NCI-H226 (cell line): ENCODE data around the gene TPT1.
"Not testable (repeated sequence)": the region's sequence is repeated elsewhere in the genome, so short reads cannot be mapped to it uniquely, and the experiment has no call there.

Experiments
- DNase-seq: peaks from one replicate; pipeline ENCODE4 v3.0.0-alpha.2; 2015

Gene TPT1

DNA sequence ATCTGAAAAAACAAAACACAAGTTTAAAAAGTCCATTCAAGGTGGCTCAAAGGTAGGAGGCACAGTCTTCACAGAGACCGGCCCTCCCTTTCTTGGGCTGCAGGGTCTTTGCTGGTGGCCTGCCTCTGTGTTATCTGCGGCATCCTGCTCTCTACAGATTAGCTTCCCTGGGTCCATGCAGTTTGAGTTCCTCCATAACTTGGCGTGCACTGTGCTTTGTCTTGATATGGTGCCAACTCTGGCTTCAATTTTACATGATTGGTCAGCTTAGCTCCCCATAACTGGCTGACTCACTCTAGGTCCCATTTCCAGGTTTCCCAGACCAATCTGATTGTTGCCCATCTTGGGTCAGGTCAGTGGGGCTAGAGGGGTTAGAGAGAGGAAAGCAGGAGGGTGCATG is 41.8 kb downstream of the TPT1 start:
- DNase-seq, result peak; percentile 45

GRCh38 chr13:45298550-45298949 is 42.4 kb downstream of the TPT1 start:
- not testable (repeated sequence) for DNase-seq

DNA sequence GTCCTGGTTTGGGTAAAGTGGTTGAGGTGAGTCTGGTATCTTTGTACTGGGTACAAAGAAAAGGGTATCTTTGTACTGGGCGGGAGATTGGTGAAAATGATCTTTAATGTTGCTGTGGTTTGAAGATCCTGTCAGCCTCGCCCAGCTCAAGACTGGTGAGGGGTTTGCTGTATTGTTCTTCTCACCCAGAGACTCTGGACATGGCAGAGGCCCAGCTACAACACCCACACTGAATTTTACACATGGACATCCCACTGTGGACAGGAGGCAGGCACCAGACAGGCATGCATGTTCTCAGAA is 42.8 kb downstream of the TPT1 start:
- no peak for DNase-seq

DNA sequence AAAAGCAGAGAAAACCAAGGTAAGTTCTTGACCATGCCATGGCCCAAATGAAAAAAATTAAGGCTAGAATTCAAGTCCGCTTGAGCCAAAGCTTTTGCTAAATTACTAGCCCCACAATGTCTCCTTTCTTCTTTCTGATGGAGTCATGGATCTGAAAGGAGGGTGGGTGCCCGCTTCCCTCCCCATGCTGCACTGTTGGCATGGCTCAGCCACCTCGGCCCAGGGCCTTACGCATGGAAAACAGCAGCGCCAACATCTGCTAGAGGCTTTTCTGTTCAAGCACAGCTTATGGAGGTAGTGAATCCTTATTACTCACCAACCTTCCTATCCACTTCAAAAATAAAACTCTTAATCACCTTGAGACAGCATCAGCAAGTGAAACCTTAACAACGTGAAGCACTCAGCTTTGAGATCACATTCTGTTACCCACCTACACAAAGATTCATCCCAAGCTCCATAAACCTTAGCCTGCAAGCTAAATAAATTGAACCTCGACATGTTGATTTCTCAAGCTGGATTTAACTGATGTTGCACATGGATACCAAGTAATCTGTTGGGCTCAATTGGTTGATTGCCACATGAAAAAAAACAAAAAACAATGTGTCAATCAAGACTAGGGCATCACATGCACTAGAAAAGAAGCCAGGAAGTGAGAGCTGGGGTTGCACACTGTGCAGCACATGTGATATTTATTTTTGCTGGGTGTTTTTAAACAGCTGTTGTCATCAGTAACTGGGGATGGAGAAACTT is 43.4 kb downstream of the TPT1 start:
- DNase-seq, result no peak

DNA sequence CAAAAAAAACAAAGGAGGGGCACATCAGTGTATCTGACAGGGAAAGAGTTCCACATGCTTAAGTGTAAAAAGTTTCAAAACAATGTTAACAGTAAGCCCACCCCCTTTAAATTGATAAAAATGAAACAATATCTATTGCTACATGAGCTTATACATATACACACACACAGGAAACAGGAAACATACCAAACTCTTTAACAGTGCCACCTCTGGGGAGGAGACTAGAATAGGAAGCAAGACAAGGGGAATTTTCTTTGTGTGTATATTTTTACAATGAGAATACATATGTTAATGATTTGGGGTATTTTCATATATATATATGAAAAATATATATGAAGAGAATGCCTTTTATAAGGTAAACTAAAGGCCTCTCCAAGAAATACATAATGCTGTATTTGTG is 44.7 kb downstream of the TPT1 start:
- no peak for DNase-seq

GRCh38 chr13:45295536-45295935 is 45.4 kb downstream of the TPT1 start:
- DNase-seq, result no peak

DNA sequence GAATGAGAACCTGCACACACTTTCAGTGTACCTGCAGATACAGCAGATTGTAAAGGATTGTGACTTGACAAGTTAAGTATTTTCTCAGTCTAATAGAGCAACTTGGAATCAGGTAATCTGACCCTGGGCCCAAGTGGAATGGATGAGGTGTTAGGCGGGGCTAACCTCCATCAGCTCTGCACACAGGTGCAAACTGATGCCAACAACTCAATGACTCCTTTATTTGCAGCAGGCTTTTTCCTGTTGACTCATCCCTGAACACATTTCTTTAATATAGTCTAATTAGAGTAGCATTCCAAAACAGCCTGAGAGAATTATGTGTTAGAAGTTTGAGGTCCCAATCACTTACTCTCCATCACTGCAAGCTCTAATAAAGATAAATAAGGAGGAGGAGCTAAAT is 48.8 kb downstream of the TPT1 start:
- peak; percentile 58 for DNase-seq

- DNase-seq, result no peak
Measured at GRCh38 chr13:45289936-45290563, 50.9 kb downstream of the TPT1 start.
